Hepatocyte (in vitro differentiated cells): ENCODE results near the gene USP2. TPM values are rescaled to one million over a fixed set of nuclear protein-coding genes. Genes with fewer than 3 reads are reported as not detected.

Experiments used
- DNase-seq: peaks from one replicate; pipeline ENCODE4 v3.0.0-alpha.2; 2016; ENCODE audit warnings: low spot score
- H2AFZ ChIP-seq: fragments of 200-600 bp; sonication (generic); 2 replicates; pipeline ENCODE4 v1.6.0; 2016; ENCODE audit warnings: antibody characterized with exemption, mild to moderate bottlenecking
- H3K27ac ChIP-seq: fragments of 200-600 bp; sonication (generic); 2 replicates; pipeline ENCODE4 v1.5.1; 2016; ENCODE audit warnings: mild to moderate bottlenecking
- H3K27me3 ChIP-seq: fragments of 200-600 bp; sonication (generic); 2 replicates; pipeline ENCODE4 v1.6.1; 2016
- H3K36me3 ChIP-seq: fragments of 200-600 bp; sonication (generic); replicated peaks from 2 replicates; pipeline ENCODE4 v1.5.1; 2016; ENCODE audit warnings: low read depth; ENCODE audit not compliant: insufficient read depth
- H3K4me1 ChIP-seq: fragments of 200-600 bp; sonication (generic); 2 replicates; pipeline ENCODE4 v1.5.1; 2016; ENCODE audit warnings: mild to moderate bottlenecking, moderate library complexity; ENCODE audit not compliant: insufficient read depth
- H3K4me2 ChIP-seq: fragments of 200-600 bp; sonication (generic); 2 replicates; pipeline ENCODE4 v1.6.0; 2016
- H3K4me3 ChIP-seq: fragments of 200-600 bp; sonication (generic); 2 replicates; pipeline ENCODE4 v1.5.1; 2016; ENCODE audit warnings: mild to moderate bottlenecking
- H3K79me2 ChIP-seq: fragments of 200-600 bp; sonication (generic); 2 replicates; pipeline ENCODE4 v1.6.0; 2017; ENCODE audit warnings: mild to moderate bottlenecking
- H3K9me2 ChIP-seq: fragments of 200-600 bp; sonication (generic); replicated peaks from 2 replicates; pipeline ENCODE4 v1.6.0; 2017; ENCODE audit warnings: mild to moderate bottlenecking; ENCODE audit not compliant: insufficient read depth
- H3K9me3 ChIP-seq: fragments of 200-600 bp; sonication (generic); 2 replicates; pipeline ENCODE4 v1.5.1; 2016; ENCODE audit warnings: low read depth, mild to moderate bottlenecking
- H4K20me1 ChIP-seq: fragments of 200-600 bp; sonication (generic); 2 replicates; pipeline ENCODE4 v1.6.0; 2016; ENCODE audit warnings: mild to moderate bottlenecking; ENCODE audit not compliant: insufficient read depth, poor library complexity, severe bottlenecking
- EZH2 ChIP-seq: fragments of 200-600 bp; sonication (generic); IDR thresholded peaks from 2 replicates; pipeline ENCODE4 v1.6.1; 2016; ENCODE audit warnings: antibody characterized with exemption, mild to moderate bottlenecking, borderline replicate concordance
- EZH2phosphoT487 ChIP-seq: fragments of 200-600 bp; sonication (generic); IDR thresholded peaks from one replicate; pipeline ENCODE4 v1.6.1; 2018; ENCODE audit warnings: antibody characterized with exemption, mild to moderate bottlenecking, low read depth, moderate library complexity; ENCODE audit not compliant: unreplicated experiment, severe bottlenecking
- WGBS: methylation state at CpG from one replicate; pipeline ENCODE4 v1.1.6; 2016; ENCODE audit warnings: low lambda C conversion rate; ENCODE audit errors: missing lambda C conversion rate; 5-methylcytosine and 5-hydroxymethylcytosine counted together
- polyA plus RNA-seq: library from polyadenylated mRNA; unstranded; fragments of >200 nt; fragmentation: Nextera tagmentation; extraction: Ambion mirVana; gene quantifications from 2 replicates; pipeline ENCODE4 v1.2.1, GENCODE V29; 2016
- total RNA-seq: library from RNA; depleted of rRNA; stranded (reverse); fragments of >200 nt; gene quantifications from 2 replicates; pipeline ENCODE4 v1.2.3, GENCODE V29; 2014
- TF ChIP-seq, protein P1 (sequence below): fragments of 200-600 bp; sonication (generic); IDR thresholded peaks from 2 replicates; pipeline ENCODE4 v1.5.1; 2016; ENCODE audit warnings: antibody characterized with exemption, mild to moderate bottlenecking; ENCODE audit not compliant: poor library complexity

The USP2 gene
- total and polyA plus RNA-seq, 2 experiments from 2014 or later = 7.3 to 23.5 TPM

GRCh38 chr11:119373059-119373920 lies 8.2 kb downstream of the USP2 start:
- no peaks in the 10 kb centered on the region for H4K20me1 ChIP-seq
- H3K9me2 ChIP-seq = no peaks in the 10 kb centered on the region
- peaks cover 37% of the 10 kb centered on the region for H3K4me1 ChIP-seq
- TF ChIP-seq, protein P1, sequence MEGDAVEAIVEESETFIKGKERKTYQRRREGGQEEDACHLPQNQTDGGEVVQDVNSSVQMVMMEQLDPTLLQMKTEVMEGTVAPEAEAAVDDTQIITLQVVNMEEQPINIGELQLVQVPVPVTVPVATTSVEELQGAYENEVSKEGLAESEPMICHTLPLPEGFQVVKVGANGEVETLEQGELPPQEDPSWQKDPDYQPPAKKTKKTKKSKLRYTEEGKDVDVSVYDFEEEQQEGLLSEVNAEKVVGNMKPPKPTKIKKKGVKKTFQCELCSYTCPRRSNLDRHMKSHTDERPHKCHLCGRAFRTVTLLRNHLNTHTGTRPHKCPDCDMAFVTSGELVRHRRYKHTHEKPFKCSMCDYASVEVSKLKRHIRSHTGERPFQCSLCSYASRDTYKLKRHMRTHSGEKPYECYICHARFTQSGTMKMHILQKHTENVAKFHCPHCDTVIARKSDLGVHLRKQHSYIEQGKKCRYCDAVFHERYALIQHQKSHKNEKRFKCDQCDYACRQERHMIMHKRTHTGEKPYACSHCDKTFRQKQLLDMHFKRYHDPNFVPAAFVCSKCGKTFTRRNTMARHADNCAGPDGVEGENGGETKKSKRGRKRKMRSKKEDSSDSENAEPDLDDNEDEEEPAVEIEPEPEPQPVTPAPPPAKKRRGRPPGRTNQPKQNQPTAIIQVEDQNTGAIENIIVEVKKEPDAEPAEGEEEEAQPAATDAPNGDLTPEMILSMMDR = no peak
- no peak for TF ChIP-seq EZH2phosphoT487
- no peak for TF ChIP-seq EZH2
- no peak overlapping the region for H2AFZ ChIP-seq
- H3K27ac ChIP-seq = no peak overlapping the region
- H3K4me2 ChIP-seq = no peak overlapping the region
- no peaks in the 10 kb centered on the region for H3K27me3 ChIP-seq
- H3K36me3 ChIP-seq = no peaks in the 10 kb centered on the region
- no peak overlapping the region for H3K4me3 ChIP-seq
- no peaks in the 10 kb centered on the region for H3K79me2 ChIP-seq
- WGBS = 87% methylated on average over 23 of the region's 23 CpGs
- no peaks in the 10 kb centered on the region for H3K9me3 ChIP-seq
- no peak for DNase-seq

DNA sequence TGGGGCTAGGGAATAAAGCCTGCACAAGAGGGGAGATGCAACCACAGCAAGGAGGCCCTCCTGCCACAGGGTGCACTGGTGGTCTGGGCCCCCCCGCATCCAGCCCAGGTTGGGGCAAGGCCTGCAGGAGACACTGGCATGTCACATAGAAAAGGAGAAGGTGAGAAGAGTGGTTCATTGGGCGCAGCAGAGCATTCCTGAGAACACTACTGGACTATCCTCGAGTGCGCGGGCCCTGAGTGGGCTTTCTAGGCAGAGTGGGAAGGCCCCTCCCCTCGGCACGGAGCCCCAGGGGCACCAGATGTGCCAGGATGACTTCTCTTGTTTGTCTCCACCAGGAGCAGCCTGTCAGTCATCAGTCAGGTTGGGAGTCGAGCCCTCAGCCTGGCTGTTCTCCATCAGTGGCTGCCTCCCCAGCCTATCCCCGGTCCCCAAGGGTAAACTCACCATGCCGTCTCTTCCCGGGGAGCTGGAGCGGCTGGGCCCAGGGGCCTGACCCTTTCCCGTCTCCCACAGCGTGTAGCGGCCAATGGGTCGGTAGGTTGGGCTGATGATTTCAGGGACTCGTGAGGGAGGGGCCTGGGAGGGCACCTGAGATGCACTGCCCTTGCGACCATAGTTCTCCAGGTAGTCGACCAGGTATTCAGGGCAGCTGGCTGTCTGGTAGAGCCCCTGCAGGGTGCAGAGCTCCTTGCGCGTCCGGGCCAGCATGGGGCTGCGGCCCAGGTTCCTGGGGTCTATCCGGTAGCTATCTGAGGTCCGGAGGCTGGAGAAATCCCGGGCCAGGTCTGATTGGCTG lies 9.0 kb downstream of the USP2 start:
- H3K27ac ChIP-seq = no peak overlapping the region
- no peaks in the 10 kb centered on the region for H3K27me3 ChIP-seq
- WGBS = 94% methylated on average over 22 of the region's 26 CpGs
- H2AFZ ChIP-seq = no peak overlapping the region
- H3K9me2 ChIP-seq = no peaks in the 10 kb centered on the region
- no peak overlapping the region for H3K4me3 ChIP-seq
- peaks cover 46% of the 10 kb centered on the region for H3K4me1 ChIP-seq
- H3K4me2 ChIP-seq = no peak overlapping the region
- H4K20me1 ChIP-seq = no peaks in the 10 kb centered on the region
- H3K79me2 ChIP-seq = no peaks in the 10 kb centered on the region
- DNase-seq = no peak
- H3K36me3 ChIP-seq = no peaks in the 10 kb centered on the region
- H3K9me3 ChIP-seq = no peaks in the 10 kb centered on the region
- no peak for TF ChIP-seq EZH2
- TF ChIP-seq, protein P1 = no peak
- TF ChIP-seq EZH2phosphoT487 = no peak

GRCh38 chr11:119371778-119372182 lies 9.7 kb downstream of the USP2 start:
- Histone ChIP-seq H3K9me2 (no peaks in the 10 kb centered on the region), H3K4me2 (no peak overlapping the region), H4K20me1 (no peaks in the 10 kb centered on the region), H3K27me3 (no peaks in the 10 kb centered on the region), H3K9me3 (no peaks in the 10 kb centered on the region), H3K4me1 (peaks cover 50% of the 10 kb centered on the region), H2AFZ (no peak overlapping the region), H3K36me3 (no peaks in the 10 kb centered on the region), H3K27ac (no peak overlapping the region), H3K4me3 (no peak overlapping the region), H3K79me2 (no peaks in the 10 kb centered on the region)
- DNase-seq = peak; percentile 25
- 83% methylated on average over 8 of the region's 8 CpGs for WGBS
- TF ChIP-seq EZH2phosphoT487 = no peak
- TF ChIP-seq EZH2 = no peak
- TF ChIP-seq, protein P1 = no peak
